Measurements from ENCODE around the gene RAB5A. TPM values are rescaled to one million over a fixed set of nuclear protein-coding genes. Genes with fewer than 3 reads are reported as not detected.

Gene RAB5A
- total RNA-seq, 4 donors from 2014 or later, result 59.2 to 88.3 (median 78.4) TPM

DNA sequence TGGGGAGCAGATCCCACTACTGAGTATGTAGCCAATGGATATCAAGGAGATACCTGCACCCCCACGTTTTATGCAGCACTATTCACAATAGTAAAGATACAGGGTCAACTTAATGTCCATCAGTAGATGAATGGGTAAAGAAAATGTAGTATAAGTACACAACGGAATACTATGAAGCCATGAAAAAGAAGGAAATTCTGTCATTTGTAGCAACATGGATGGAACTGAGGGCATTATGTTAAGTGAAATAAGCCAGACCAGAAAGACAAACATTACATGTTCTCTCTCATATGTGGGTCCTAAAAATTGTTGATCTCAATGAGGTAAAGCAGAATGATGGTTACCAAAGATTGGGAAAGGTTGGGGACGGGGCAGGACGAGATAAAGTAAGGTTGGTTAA is 50.6 kb downstream of the RAB5A start:
- Histone ChIP-seq H3K4me1 (no peaks in the 10 kb centered on the region), H3K27me3 (no peaks in the 10 kb centered on the region), H3K36me3 (no peaks in the 10 kb centered on the region), H3K9me3 (no peaks in the 10 kb centered on the region), H3K27ac (no peak overlapping the region), H3K4me3 (no peak overlapping the region)
- TF ChIP-seq POLR2AphosphoS5 (IDR thresholded peaks at IDR 0.05), result no peak
- no peak for TF ChIP-seq EP300 (IDR thresholded peaks at IDR 0.05)
- TF ChIP-seq POLR2A (IDR thresholded peaks at IDR 0.05), result no peak
- TF ChIP-seq, protein P1, sequence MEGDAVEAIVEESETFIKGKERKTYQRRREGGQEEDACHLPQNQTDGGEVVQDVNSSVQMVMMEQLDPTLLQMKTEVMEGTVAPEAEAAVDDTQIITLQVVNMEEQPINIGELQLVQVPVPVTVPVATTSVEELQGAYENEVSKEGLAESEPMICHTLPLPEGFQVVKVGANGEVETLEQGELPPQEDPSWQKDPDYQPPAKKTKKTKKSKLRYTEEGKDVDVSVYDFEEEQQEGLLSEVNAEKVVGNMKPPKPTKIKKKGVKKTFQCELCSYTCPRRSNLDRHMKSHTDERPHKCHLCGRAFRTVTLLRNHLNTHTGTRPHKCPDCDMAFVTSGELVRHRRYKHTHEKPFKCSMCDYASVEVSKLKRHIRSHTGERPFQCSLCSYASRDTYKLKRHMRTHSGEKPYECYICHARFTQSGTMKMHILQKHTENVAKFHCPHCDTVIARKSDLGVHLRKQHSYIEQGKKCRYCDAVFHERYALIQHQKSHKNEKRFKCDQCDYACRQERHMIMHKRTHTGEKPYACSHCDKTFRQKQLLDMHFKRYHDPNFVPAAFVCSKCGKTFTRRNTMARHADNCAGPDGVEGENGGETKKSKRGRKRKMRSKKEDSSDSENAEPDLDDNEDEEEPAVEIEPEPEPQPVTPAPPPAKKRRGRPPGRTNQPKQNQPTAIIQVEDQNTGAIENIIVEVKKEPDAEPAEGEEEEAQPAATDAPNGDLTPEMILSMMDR (IDR thresholded peaks at IDR 0.05), result no peak
- no peak for ATAC-seq
- 95 to 100% methylated on average over 3 to 4 of the region's 4 CpGs for WGBS, 2 donors (ENCODE audit: low coverage in 1 of 2)

DNA sequence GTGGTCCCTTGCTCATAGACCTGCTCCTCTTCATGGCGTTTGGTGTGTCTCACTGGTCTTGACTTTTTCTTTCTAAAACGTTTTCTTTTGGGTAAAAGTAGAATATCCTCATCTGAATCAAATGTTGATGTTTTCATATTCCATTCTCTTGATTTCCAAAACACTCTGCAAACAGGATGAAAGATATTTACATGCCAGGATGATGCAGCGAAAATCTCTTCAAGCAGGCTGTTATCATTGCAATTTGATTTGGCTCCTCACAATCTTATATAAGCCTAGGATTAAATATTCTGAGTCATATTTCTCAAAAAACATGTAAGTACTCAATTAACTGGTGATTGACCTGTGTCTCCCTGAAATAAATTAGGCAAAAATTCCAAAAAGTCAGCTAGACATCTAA is 55.0 kb downstream of the RAB5A start:
- no peaks in the 10 kb centered on the region for H3K9me3 ChIP-seq
- H3K27me3 ChIP-seq, result no peaks in the 10 kb centered on the region
- H3K4me1 ChIP-seq, result no peaks in the 10 kb centered on the region
- H3K27ac ChIP-seq, result no peak overlapping the region
- WGBS, 2 donors (ENCODE audit: low coverage in 1 of 2), result 61 to 69% methylated on average over 2 to 3 of the region's 3 CpGs
- TF ChIP-seq POLR2A (IDR thresholded peaks at IDR 0.05) (no peak), EP300 (IDR thresholded peaks at IDR 0.05) (no peak), POLR2AphosphoS5 (IDR thresholded peaks at IDR 0.05) (no peak)
- TF ChIP-seq, protein P1 (IDR thresholded peaks at IDR 0.05), result no peak
- ATAC-seq, result no peak
- no peak overlapping the region for H3K4me3 ChIP-seq
- H3K36me3 ChIP-seq, result no peaks in the 10 kb centered on the region

DNA sequence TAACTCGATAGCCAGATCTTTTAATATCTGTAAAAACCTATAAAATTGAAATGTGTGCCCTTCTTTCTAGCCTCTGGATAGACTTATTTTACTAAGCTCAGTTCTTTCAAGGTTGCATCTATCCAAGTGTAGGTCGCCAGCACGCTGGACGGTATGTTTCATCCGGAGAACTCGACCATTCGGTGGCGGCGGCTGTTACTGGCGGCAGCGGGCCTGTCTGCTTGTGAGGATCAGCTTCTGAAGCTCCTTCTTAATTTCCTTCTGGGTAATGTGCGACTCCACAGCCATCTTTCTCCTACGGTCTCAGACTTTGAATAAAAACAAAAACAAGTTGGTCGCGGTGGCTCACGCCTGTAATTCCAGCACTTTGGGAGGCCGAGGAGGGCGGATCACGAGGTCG is 61.1 kb downstream of the RAB5A start:
- 91 to 95% methylated on average over 3 to 11 of the region's 20 CpGs for WGBS, 2 donors (ENCODE audit: low coverage in 1 of 2)
- H3K27me3 ChIP-seq, result no peaks in the 10 kb centered on the region
- H3K4me3 ChIP-seq, result no peak overlapping the region
- H3K4me1 ChIP-seq, result no peaks in the 10 kb centered on the region
- TF ChIP-seq, protein P1 (IDR thresholded peaks at IDR 0.05), result no peak
- TF ChIP-seq EP300 (IDR thresholded peaks at IDR 0.05) (no peak), POLR2AphosphoS5 (IDR thresholded peaks at IDR 0.05) (no peak), POLR2A (IDR thresholded peaks at IDR 0.05) (no peak)
- no peak for ATAC-seq
- no peaks in the 10 kb centered on the region for H3K36me3 ChIP-seq
- no peak overlapping the region for H3K27ac ChIP-seq
- H3K9me3 ChIP-seq, result no peaks in the 10 kb centered on the region

DNA sequence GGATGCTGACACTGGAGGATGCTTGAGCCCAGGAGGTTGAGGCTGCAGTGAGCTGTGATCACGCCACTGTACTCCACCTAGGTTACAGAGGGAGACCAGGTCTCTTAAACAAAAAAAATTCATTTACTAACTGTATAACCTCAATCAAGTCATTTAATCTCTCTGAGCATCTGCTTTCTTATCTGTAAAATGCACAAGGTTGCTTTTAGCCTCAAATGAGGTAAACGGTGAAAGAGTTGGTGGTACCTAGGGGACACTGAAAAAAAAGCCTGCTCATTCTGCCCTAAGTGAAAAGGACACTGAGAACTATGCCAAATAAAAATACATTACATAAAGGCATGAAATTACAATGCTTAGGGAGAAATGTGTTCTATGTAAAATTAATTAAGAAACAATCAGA is 61.7 kb downstream of the RAB5A start:
- H3K4me3 ChIP-seq, result no peak overlapping the region
- H3K27me3 ChIP-seq, result no peaks in the 10 kb centered on the region
- no peaks in the 10 kb centered on the region for H3K36me3 ChIP-seq
- whole genome bisulfite sequencing, 2 donors (ENCODE audit: low coverage in 1 of 2), result 60 to 81% methylated on average over 1 to 2 of the region's 2 CpGs
- no peaks in the 10 kb centered on the region for H3K4me1 ChIP-seq
- ATAC-seq, result no peak
- TF ChIP-seq, protein P1 (IDR thresholded peaks at IDR 0.05), result no peak
- TF ChIP-seq EP300 (IDR thresholded peaks at IDR 0.05) (no peak), POLR2A (IDR thresholded peaks at IDR 0.05) (no peak), POLR2AphosphoS5 (IDR thresholded peaks at IDR 0.05) (no peak)
- H3K9me3 ChIP-seq, result no peaks in the 10 kb centered on the region
- no peak overlapping the region for H3K27ac ChIP-seq

DNA sequence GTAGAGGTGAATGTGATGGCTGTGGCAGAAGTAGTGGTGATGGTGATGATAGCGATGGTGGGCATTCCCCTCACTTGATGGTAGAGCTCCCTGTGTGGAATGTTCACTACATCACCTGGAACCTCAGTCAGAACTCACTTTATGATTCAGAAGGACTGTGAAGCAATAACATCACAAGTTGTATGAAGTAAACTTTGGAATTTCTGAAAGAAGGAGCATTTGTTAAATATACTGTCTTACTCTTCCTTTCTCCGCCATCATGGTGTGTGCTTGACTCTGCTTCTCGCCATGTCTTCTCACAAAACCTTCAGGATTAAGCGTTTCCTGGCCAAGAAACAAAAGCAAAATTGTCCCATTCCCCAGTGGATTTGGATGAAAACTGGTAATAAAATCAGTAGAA is 65.3 kb downstream of the RAB5A start, which contains the start of gene PP2D1:
Gene PP2D1, minus strand, starts transcription at position 101 of the 400 bp plus-strand sequence. CDS start 192 bp downstream, outside the sequence.
- no peak for ATAC-seq
- Histone ChIP-seq H3K27me3 (no peaks in the 10 kb centered on the region), H3K9me3 (no peaks in the 10 kb centered on the region), H3K4me1 (no peaks in the 10 kb centered on the region), H3K4me3 (no peak within 1 kb of the TSS), H3K36me3 (no peaks in the 10 kb centered on the region), H3K27ac (no peak within 1 kb of the TSS)
- no peak for TF ChIP-seq EP300 (IDR thresholded peaks at IDR 0.05)
- TF ChIP-seq, protein P1 (IDR thresholded peaks at IDR 0.05), result no peak
- TF ChIP-seq POLR2A (IDR thresholded peaks at IDR 0.05), result no peak
- WGBS, 2 donors (ENCODE audit: low coverage in 1 of 2), result 92 to 100% methylated on average over 1 to 4 of the region's 4 CpGs
